ENCODE data around the gene CELF3.
"Not testable (repeated sequence)": the region's sequence is repeated elsewhere in the genome, so short reads cannot be mapped to it uniquely, and the experiment has no call there.

The CELF3 gene

GRCh38 chr1:151716771-151717631, at the start of gene CELF3:
CELF3 (minus strand) TSS chr1:151716803; CDS start chr1:151716020, 783 bp downstream.
- no peak for FAIRE-seq

GRCh38 chr1:151763990-151764389, 47.4 kb upstream of the CELF3 start:
- FAIRE-seq = no peak

- FAIRE-seq = no peak
These were observed 46.6 kb upstream of the CELF3 start, which contains the start of gene MRPL9 for GRCh38 chr1:151762941-151763921. MRPL9 (minus strand) TSS chr1:151763496; CDS start chr1:151763479, 17 bp downstream.

GRCh38 chr1:151760597-151761385, 44.2 kb upstream of the CELF3 start:
- no peak for FAIRE-seq

- FAIRE-seq = no peak
These were observed 42.6 kb upstream of the CELF3 start for GRCh38 chr1:151759241-151759640.

GRCh38 chr1:151756291-151756690, 39.7 kb upstream of the CELF3 start:
- no peak for FAIRE-seq

- FAIRE-seq = no peak
These were observed 24.9 kb upstream of the CELF3 start for GRCh38 chr1:151741516-151741915.

- no peak for FAIRE-seq
These were observed 23.2 kb upstream of the CELF3 start for GRCh38 chr1:151739590-151740355.

GRCh38 chr1:151737479-151737878, 20.9 kb upstream of the CELF3 start:
- FAIRE-seq = no peak

GRCh38 chr1:151737026-151737425, 20.4 kb upstream of the CELF3 start:
- FAIRE-seq = no peak

GRCh38 chr1:151733995-151734394, 17.4 kb upstream of the CELF3 start:
- FAIRE-seq = not testable (repeated sequence)

GRCh38 chr1:151733126-151733525, 16.5 kb upstream of the CELF3 start:
- FAIRE-seq = no peak

GRCh38 chr1:151729966-151730291, 13.3 kb upstream of the CELF3 start:
- FAIRE-seq = no peak

GRCh38 chr1:151729157-151729965, 12.8 kb upstream of the CELF3 start:
- FAIRE-seq = no peak

GRCh38 chr1:151728151-151729054, 11.8 kb upstream of the CELF3 start:
- FAIRE-seq = no peak

- FAIRE-seq = no peak
These were observed 7.2 kb upstream of the CELF3 start for GRCh38 chr1:151723726-151724370.

- FAIRE-seq = no peak
These were observed 5.3 kb upstream of the CELF3 start for GRCh38 chr1:151721788-151722510.

GRCh38 chr1:151720974-151721787, 4.6 kb upstream of the CELF3 start, which contains the start of gene RIIAD1:
RIIAD1 (plus strand) TSS chr1:151721522; CDS start chr1:151721537, 15 bp downstream.
- no peak for FAIRE-seq
